Progenitor cell of endocrine pancreas (in vitro differentiated cells): ENCODE measurements around the gene MAML3. TPM values are rescaled to one million over a fixed set of nuclear protein-coding genes. Genes with fewer than 3 reads are reported as not detected.

Experiments
- DNase-seq: peaks from one replicate; pipeline ENCODE4 v3.0.0; 2021; ENCODE audit warnings: low spot score; ENCODE audit not compliant: unreplicated experiment
- H3K27ac Mint-ChIP-seq: 2 replicates; pipeline ENCODE4 v1.8.0; 2021; ENCODE audit warnings: mild to moderate bottlenecking, moderate library complexity, mixed read lengths
- H3K27me3 Mint-ChIP-seq: 2 replicates; pipeline ENCODE4 v1.8.0; 2021; ENCODE audit warnings: mixed read lengths
- H3K36me3 Mint-ChIP-seq: 2 replicates; pipeline ENCODE4 v1.8.0; 2022; ENCODE audit warnings: mixed read lengths; ENCODE audit not compliant: insufficient read depth
- H3K4me1 Mint-ChIP-seq: 2 replicates; pipeline ENCODE4 v1.8.0; 2021; ENCODE audit warnings: low read depth, mixed read lengths
- H3K4me3 Mint-ChIP-seq: 2 replicates; pipeline ENCODE4 v1.8.0; 2021; ENCODE audit warnings: low read depth, mild to moderate bottlenecking, moderate library complexity, mixed read lengths
- H3K9me3 Mint-ChIP-seq: 2 replicates; pipeline ENCODE4 v1.8.0; 2021; ENCODE audit warnings: low read depth, mixed read lengths
- CTCF ChIP-seq: fragments of 200-600 bp; sonication (generic); IDR thresholded peaks from one replicate; pipeline ENCODE4 v1.5.0; 2021; ENCODE audit warnings: antibody characterized with exemption, mild to moderate bottlenecking; ENCODE audit not compliant: unreplicated experiment
- total RNA-seq: library from RNA; stranded (reverse); gene quantifications from 2 replicates; pipeline ENCODE4 v1.2.1, GENCODE V29; 2021

Gene MAML3
- total RNA-seq, 1 donor from 2014 or later: 48.5 TPM

- DNase-seq: no peak
- no peaks in the 10 kb centered on the region for H3K9me3 Mint-ChIP-seq
- H3K36me3 Mint-ChIP-seq: peaks cover 9% of the 10 kb centered on the region
- H3K27ac Mint-ChIP-seq: peak overlapping the region; percentile 38
- TF ChIP-seq CTCF: no peak
- peaks cover 42% of the 10 kb centered on the region for H3K4me1 Mint-ChIP-seq
- no peaks in the 10 kb centered on the region for H3K27me3 Mint-ChIP-seq
- H3K4me3 Mint-ChIP-seq: no peak overlapping the region
Observed at GRCh38 chr4:139822391-139822790, 331.6 kb downstream of the MAML3 start.

- Mint-ChIP-seq H3K36me3 (peaks cover 9% of the 10 kb centered on the region), H3K9me3 (no peaks in the 10 kb centered on the region), H3K27ac (peak overlapping the region; percentile 15), H3K4me1 (peaks cover 43% of the 10 kb centered on the region), H3K4me3 (no peak overlapping the region), H3K27me3 (no peaks in the 10 kb centered on the region)
- no peak for TF ChIP-seq CTCF
- DNase-seq: no peak
Observed at GRCh38 chr4:139819082-139819481, 334.9 kb downstream of the MAML3 start.

GRCh38 chr4:139817657-139818452 is 336.1 kb downstream of the MAML3 start:
- Mint-ChIP-seq H3K4me3 (no peak overlapping the region), H3K27me3 (no peaks in the 10 kb centered on the region), H3K4me1 (peaks cover 41% of the 10 kb centered on the region), H3K9me3 (no peaks in the 10 kb centered on the region), H3K27ac (no peak overlapping the region), H3K36me3 (peaks cover 9% of the 10 kb centered on the region)
- DNase-seq: no peak
- no peak for TF ChIP-seq CTCF

- DNase-seq: no peak
- Mint-ChIP-seq H3K9me3 (no peaks in the 10 kb centered on the region), H3K4me3 (no peak overlapping the region), H3K4me1 (peaks cover 38% of the 10 kb centered on the region), H3K36me3 (peaks cover 8% of the 10 kb centered on the region), H3K27ac (peak overlapping the region; percentile 60), H3K27me3 (no peaks in the 10 kb centered on the region)
- no peak for TF ChIP-seq CTCF
Observed at GRCh38 chr4:139816856-139817255, 337.1 kb downstream of the MAML3 start.

GRCh38 chr4:139815778-139816601 is 338.0 kb downstream of the MAML3 start:
- no peaks in the 10 kb centered on the region for H3K9me3 Mint-ChIP-seq
- H3K4me3 Mint-ChIP-seq: peak overlapping the region; percentile 37
- H3K27me3 Mint-ChIP-seq: no peaks in the 10 kb centered on the region
- H3K4me1 Mint-ChIP-seq: peaks cover 38% of the 10 kb centered on the region
- H3K36me3 Mint-ChIP-seq: peaks cover 11% of the 10 kb centered on the region
- peak overlapping the region; percentile 90 for H3K27ac Mint-ChIP-seq
- DNase-seq: peak; percentile 15
- TF ChIP-seq CTCF: no peak
